ENCODE results near the gene CHDH.

DNA sequence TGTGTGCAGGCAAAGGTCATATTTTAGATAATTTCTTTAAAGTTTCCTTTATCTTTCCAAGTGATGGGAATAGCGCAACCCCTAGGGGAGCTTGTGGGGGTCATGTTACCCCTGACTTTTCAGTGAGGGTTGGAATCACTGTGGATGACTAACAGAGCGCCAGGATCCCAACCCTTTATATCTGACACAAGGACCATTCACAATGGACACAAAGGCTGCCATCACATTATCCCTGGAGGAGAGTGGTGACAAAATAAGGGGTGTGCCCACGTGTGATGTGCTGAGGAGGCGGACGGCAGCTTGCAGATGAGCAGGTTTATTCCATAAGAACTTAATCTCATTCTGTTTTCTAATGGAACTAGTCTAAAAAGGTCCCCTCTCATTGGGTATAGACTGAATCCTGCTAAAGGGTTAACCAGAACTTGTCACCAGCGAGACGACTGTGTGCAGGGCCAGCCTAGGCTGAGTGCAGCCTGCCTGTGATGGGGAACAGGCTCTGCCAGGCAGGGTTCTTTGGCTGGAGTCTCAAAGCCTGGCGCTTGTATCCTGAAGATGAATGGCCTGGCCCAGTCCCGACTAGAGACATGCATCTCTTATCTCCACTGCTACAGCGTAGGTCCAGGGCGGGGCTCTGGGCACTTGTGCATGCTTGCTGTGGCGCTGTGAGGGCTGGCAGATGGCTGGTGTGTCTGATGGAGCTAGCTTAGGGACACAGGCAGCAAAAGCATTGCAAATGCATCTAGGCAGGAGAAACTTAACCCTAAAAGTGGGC is 50.2 kb downstream of the CHDH start:
- TF ChIP-seq, protein P1, sequence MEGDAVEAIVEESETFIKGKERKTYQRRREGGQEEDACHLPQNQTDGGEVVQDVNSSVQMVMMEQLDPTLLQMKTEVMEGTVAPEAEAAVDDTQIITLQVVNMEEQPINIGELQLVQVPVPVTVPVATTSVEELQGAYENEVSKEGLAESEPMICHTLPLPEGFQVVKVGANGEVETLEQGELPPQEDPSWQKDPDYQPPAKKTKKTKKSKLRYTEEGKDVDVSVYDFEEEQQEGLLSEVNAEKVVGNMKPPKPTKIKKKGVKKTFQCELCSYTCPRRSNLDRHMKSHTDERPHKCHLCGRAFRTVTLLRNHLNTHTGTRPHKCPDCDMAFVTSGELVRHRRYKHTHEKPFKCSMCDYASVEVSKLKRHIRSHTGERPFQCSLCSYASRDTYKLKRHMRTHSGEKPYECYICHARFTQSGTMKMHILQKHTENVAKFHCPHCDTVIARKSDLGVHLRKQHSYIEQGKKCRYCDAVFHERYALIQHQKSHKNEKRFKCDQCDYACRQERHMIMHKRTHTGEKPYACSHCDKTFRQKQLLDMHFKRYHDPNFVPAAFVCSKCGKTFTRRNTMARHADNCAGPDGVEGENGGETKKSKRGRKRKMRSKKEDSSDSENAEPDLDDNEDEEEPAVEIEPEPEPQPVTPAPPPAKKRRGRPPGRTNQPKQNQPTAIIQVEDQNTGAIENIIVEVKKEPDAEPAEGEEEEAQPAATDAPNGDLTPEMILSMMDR (IDR thresholded peaks at IDR 0.05), result no peak
- no peak for TF ChIP-seq POLR2A (IDR thresholded peaks at IDR 0.05)
